H9 (cell line): ENCODE measurements around the gene PRAMEF17. TPM values are rescaled to one million over a fixed set of nuclear protein-coding genes. Genes with fewer than 3 reads are reported as not detected.
"Not testable (repeated sequence)": the region's sequence is repeated elsewhere in the genome, so short reads cannot be mapped to it uniquely, and the experiment has no call there.

Experiments used
- DNase-seq: peaks from one replicate; pipeline ENCODE4 v3.0.0-alpha.2; 2017
- H2AFZ ChIP-seq: one replicate; pipeline ENCODE4 v1.6.1; 2013; ENCODE audit warnings: mild to moderate bottlenecking, low read length, control low read depth, moderate library complexity
- H2AK5ac ChIP-seq: 2 replicates; pipeline ENCODE4 v1.6.1; 2013; ENCODE audit warnings: low read length, control low read depth, mixed read lengths; ENCODE audit not compliant: insufficient read length
- H2BK120ac ChIP-seq: one replicate; pipeline ENCODE4 v1.6.1; 2013; ENCODE audit warnings: low read depth, mild to moderate bottlenecking, low read length, control low read depth, inconsistent platforms; ENCODE audit not compliant: poor library complexity, severe bottlenecking
- H2BK12ac ChIP-seq: 2 replicates; pipeline ENCODE4 v1.6.1; 2013; ENCODE audit warnings: low read length, control low read depth, mixed read lengths, low read depth; ENCODE audit not compliant: insufficient read length
- H2BK15ac ChIP-seq: 2 replicates; pipeline ENCODE4 v1.6.1; 2013; ENCODE audit warnings: low read depth, low read length, control low read depth
- H2BK20ac ChIP-seq: one replicate; pipeline ENCODE4 v1.6.1; 2013; ENCODE audit warnings: low read depth, mild to moderate bottlenecking, low read length, control low read depth, inconsistent platforms; ENCODE audit not compliant: poor library complexity, severe bottlenecking
- H2BK5ac ChIP-seq: 2 replicates; pipeline ENCODE4 v1.6.1; 2013; ENCODE audit warnings: low read length, control low read depth, mixed read lengths; ENCODE audit not compliant: insufficient read length
- H3K14ac ChIP-seq: 2 replicates; pipeline ENCODE4 v1.6.1; 2013; ENCODE audit warnings: low read length, control low read depth; ENCODE audit not compliant: insufficient read depth
- H3K18ac ChIP-seq: 2 replicates; pipeline ENCODE4 v1.6.1; 2013; ENCODE audit warnings: low read depth, mild to moderate bottlenecking, mixed read lengths, low read length, control low read depth; ENCODE audit not compliant: insufficient read length
- H3K23ac ChIP-seq: 2 replicates; pipeline ENCODE4 v1.6.1; 2013; ENCODE audit warnings: low read length, control low read depth, mixed read lengths, low read depth; ENCODE audit not compliant: insufficient read length
- H3K23me2 ChIP-seq: 2 replicates; pipeline ENCODE4 v1.6.1; 2013; ENCODE audit warnings: low read depth, mild to moderate bottlenecking, mixed read lengths, low read length, control low read depth; ENCODE audit not compliant: insufficient read length, poor library complexity, severe bottlenecking
- H3K27ac ChIP-seq: 2 replicates; pipeline ENCODE4 v1.5.1; 2013; ENCODE audit warnings: low read length, control low read depth, mixed read lengths, low read depth; ENCODE audit not compliant: insufficient read length
- H3K27me3 ChIP-seq: 2 replicates; pipeline ENCODE4 v1.6.1; 2013; ENCODE audit warnings: low read length, control low read depth, inconsistent platforms; ENCODE audit not compliant: insufficient read depth
- H3K4ac ChIP-seq: 2 replicates; pipeline ENCODE4 v1.6.1; 2013; ENCODE audit warnings: low read depth, mild to moderate bottlenecking, control low read depth, inconsistent platforms, low read length, moderate library complexity
- H3K4me1 ChIP-seq: 2 replicates; pipeline ENCODE4 v1.6.1; 2013; ENCODE audit warnings: low read length, control low read depth, inconsistent platforms; ENCODE audit not compliant: insufficient read depth
- H3K4me2 ChIP-seq: 2 replicates; pipeline ENCODE4 v1.6.1; 2013; ENCODE audit warnings: low read length, control low read depth, mixed read lengths; ENCODE audit not compliant: insufficient read length, insufficient read depth
- H3K56ac ChIP-seq: 2 replicates; pipeline ENCODE4 v1.6.1; 2013; ENCODE audit warnings: low read depth, mild to moderate bottlenecking, mixed read lengths, low read length, control low read depth; ENCODE audit not compliant: insufficient read length
- H3K79me1 ChIP-seq: 2 replicates; pipeline ENCODE4 v1.6.1; 2013; ENCODE audit warnings: low read depth, mild to moderate bottlenecking, moderate library complexity, low read length, control low read depth, inconsistent platforms; ENCODE audit not compliant: insufficient read depth, poor library complexity, severe bottlenecking
- H3K79me2 ChIP-seq: 2 replicates; pipeline ENCODE4 v1.6.1; 2013; ENCODE audit warnings: low read length, control low read depth, inconsistent platforms; ENCODE audit not compliant: insufficient read depth
- H3K9ac ChIP-seq: 2 replicates; pipeline ENCODE4 v1.6.1; 2013; ENCODE audit warnings: low read length, control low read depth, mixed read lengths; ENCODE audit not compliant: insufficient read length; ENCODE audit errors: extremely low read depth
- H3K9me3 ChIP-seq: one replicate; pipeline ENCODE4 v1.6.1; 2013; ENCODE audit warnings: low read depth, low read length, inconsistent platforms; ENCODE audit not compliant: control insufficient read depth
- H3T11ph ChIP-seq: one replicate; pipeline ENCODE4 v1.6.1; 2013; ENCODE audit warnings: mild to moderate bottlenecking, low read length, control low read depth, inconsistent platforms
- H4K20me1 ChIP-seq: one replicate; pipeline ENCODE4 v1.6.1; 2013; ENCODE audit not compliant: control insufficient read depth, insufficient read length, insufficient read depth
- H4K5ac ChIP-seq: 2 replicates; pipeline ENCODE4 v1.6.1; 2013; ENCODE audit warnings: low read depth, mild to moderate bottlenecking, mixed read lengths, low read length, control low read depth; ENCODE audit not compliant: insufficient read length
- H4K8ac ChIP-seq: replicated peaks from 2 replicates; pipeline ENCODE4 v1.6.1; 2013; ENCODE audit warnings: low read length, control low read depth, mixed read lengths, low read depth; ENCODE audit not compliant: insufficient read length
- H4K91ac ChIP-seq: 2 replicates; pipeline ENCODE4 v1.6.1; 2013; ENCODE audit warnings: low read depth, mild to moderate bottlenecking, moderate library complexity, mixed read lengths, low read length, control low read depth; ENCODE audit not compliant: insufficient read length
- H3K27ac Mint-ChIP-seq, 3 experiments: 2 replicates in 2 of 3; 3 replicates in 1 of 3; pipeline ENCODE4 v1.8.0; 2020 to 2021; ENCODE audit warnings: mixed read lengths in 3 of 3, mild to moderate bottlenecking in 1 of 3, moderate library complexity in 1 of 3
- H3K27me3 Mint-ChIP-seq: 2 replicates; pipeline ENCODE4 v1.8.0; 2021; ENCODE audit warnings: low read depth, mild to moderate bottlenecking, moderate library complexity, mixed read lengths
- H3K36me3 Mint-ChIP-seq, 3 experiments: 2 replicates in 2 of 3; 3 replicates in 1 of 3; pipeline ENCODE4 v1.8.0; 2020 to 2021; ENCODE audit warnings: low read depth in 3 of 3, mixed read lengths in 3 of 3; ENCODE audit not compliant: insufficient read depth in 1 of 3
- H3K4me1 Mint-ChIP-seq, 2 experiments: 2 replicates each; pipeline ENCODE4 v1.8.0; 2020; ENCODE audit warnings: mixed read lengths in 2 of 2
- H3K4me3 Mint-ChIP-seq, 2 experiments: 2 replicates in 1 of 2; 3 replicates in 1 of 2; pipeline ENCODE4 v1.8.0; 2020 to 2021; ENCODE audit warnings: mild to moderate bottlenecking in 2 of 2, mixed read lengths in 2 of 2, moderate library complexity in 1 of 2
- H3K9me3 Mint-ChIP-seq, 2 experiments: 2 replicates in 1 of 2; 3 replicates in 1 of 2; pipeline ENCODE4 v1.8.0; 2020; ENCODE audit warnings: mild to moderate bottlenecking in 2 of 2, mixed read lengths in 2 of 2, moderate library complexity in 1 of 2
- WGBS: extraction: QIAGEN DNeasy Blood & Tissue Kit; methylation state at CpG from one replicate; pipeline ENCODE4 v1.1.7; 2013; ENCODE audit warnings: missing lambda C conversion rate, low lambda C conversion rate, mixed read lengths; ENCODE audit not compliant: insufficient read length; ENCODE audit errors: extremely low coverage; 5-methylcytosine and 5-hydroxymethylcytosine counted together
- total RNA-seq: library from RNA; stranded (reverse); gene quantifications from 2 replicates; pipeline ENCODE4 v1.2.1, GENCODE V29; 2021
- TF ChIP-seq, protein P1 (sequence below): fragments of 200-600 bp; sonication (generic); conservative IDR thresholded peaks from 3 replicates; pipeline ENCODE4 v1.8.0; 2021; ENCODE audit warnings: antibody characterized with exemption, mild to moderate bottlenecking

PRAMEF17 gene
- total RNA-seq, 1 experiment from 2014 or later: not detected

DNA sequence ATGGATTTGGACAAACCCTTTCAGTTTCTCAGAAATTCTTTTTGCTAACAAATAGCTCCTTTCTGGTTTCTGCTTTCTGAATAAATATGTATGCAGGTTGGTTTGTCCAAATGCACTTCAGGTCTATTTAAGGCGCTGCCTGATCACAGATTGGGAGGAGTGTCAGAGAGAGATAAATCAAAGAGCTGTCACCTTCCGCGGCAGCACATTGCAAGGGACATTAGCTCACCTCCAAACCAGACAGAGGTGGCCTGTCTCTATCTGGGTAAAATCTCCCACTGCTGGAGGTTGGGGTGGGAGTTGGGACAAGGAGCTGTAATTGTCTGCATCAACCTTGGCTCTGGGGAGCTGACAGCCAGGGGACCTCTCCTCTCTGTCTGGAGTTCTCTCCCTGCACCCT, 46.0 kb downstream of the PRAMEF17 start:
- no peak overlapping the region for H4K5ac ChIP-seq
- H3K9ac ChIP-seq: no peak overlapping the region
- DNase-seq: no peak
- H2AK5ac ChIP-seq: no peak overlapping the region
- no peak overlapping the region for H3K27ac Mint-ChIP-seq
- H3K4me2 ChIP-seq: no peak overlapping the region
- no peak overlapping the region for H4K91ac ChIP-seq
- no peaks in the 10 kb centered on the region for H3K4me1 Mint-ChIP-seq
- H3K4me3 Mint-ChIP-seq: no peak overlapping the region
- peaks cover 5% of the 10 kb centered on the region for H3K27me3 Mint-ChIP-seq
- no peak overlapping the region for H3K23ac ChIP-seq
- H3K27ac ChIP-seq: no peak overlapping the region
- H3K27me3 ChIP-seq: no peaks in the 10 kb centered on the region
- H3K23me2 ChIP-seq: no peaks in the 10 kb centered on the region
- no CpG with 5 or more reads among the region's 3 CpGs for WGBS
- H3K79me1 ChIP-seq: no peaks in the 10 kb centered on the region
- no peak overlapping the region for H2BK20ac ChIP-seq
- no peak overlapping the region for H2BK12ac ChIP-seq
- no peaks in the 10 kb centered on the region for H3K4me1 ChIP-seq
- H3T11ph ChIP-seq: no peak overlapping the region
- H3K4ac ChIP-seq: no peak overlapping the region
- H3K14ac ChIP-seq: no peak overlapping the region
- no peak overlapping the region for H2BK15ac ChIP-seq
- H2AFZ ChIP-seq: no peak overlapping the region
- H3K9me3 Mint-ChIP-seq: peaks cover 58 to 84% of the 10 kb centered on the region in 2 experiments
- H3K56ac ChIP-seq: no peak overlapping the region
- no peak overlapping the region for H2BK120ac ChIP-seq
- H2BK5ac ChIP-seq: no peak overlapping the region
- no peaks in the 10 kb centered on the region for H4K20me1 ChIP-seq
- TF ChIP-seq, protein P1, sequence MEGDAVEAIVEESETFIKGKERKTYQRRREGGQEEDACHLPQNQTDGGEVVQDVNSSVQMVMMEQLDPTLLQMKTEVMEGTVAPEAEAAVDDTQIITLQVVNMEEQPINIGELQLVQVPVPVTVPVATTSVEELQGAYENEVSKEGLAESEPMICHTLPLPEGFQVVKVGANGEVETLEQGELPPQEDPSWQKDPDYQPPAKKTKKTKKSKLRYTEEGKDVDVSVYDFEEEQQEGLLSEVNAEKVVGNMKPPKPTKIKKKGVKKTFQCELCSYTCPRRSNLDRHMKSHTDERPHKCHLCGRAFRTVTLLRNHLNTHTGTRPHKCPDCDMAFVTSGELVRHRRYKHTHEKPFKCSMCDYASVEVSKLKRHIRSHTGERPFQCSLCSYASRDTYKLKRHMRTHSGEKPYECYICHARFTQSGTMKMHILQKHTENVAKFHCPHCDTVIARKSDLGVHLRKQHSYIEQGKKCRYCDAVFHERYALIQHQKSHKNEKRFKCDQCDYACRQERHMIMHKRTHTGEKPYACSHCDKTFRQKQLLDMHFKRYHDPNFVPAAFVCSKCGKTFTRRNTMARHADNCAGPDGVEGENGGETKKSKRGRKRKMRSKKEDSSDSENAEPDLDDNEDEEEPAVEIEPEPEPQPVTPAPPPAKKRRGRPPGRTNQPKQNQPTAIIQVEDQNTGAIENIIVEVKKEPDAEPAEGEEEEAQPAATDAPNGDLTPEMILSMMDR: no peak
- no peak overlapping the region for H4K8ac ChIP-seq
- H3K36me3 Mint-ChIP-seq: peaks cover 2 to 33% (median 7%) of the 10 kb centered on the region in 3 experiments; a peak in 5 of 7 replicates
- H3K18ac ChIP-seq: no peak overlapping the region
- no peaks in the 10 kb centered on the region for H3K79me2 ChIP-seq
- peaks cover 53% of the 10 kb centered on the region for H3K9me3 ChIP-seq

DNA sequence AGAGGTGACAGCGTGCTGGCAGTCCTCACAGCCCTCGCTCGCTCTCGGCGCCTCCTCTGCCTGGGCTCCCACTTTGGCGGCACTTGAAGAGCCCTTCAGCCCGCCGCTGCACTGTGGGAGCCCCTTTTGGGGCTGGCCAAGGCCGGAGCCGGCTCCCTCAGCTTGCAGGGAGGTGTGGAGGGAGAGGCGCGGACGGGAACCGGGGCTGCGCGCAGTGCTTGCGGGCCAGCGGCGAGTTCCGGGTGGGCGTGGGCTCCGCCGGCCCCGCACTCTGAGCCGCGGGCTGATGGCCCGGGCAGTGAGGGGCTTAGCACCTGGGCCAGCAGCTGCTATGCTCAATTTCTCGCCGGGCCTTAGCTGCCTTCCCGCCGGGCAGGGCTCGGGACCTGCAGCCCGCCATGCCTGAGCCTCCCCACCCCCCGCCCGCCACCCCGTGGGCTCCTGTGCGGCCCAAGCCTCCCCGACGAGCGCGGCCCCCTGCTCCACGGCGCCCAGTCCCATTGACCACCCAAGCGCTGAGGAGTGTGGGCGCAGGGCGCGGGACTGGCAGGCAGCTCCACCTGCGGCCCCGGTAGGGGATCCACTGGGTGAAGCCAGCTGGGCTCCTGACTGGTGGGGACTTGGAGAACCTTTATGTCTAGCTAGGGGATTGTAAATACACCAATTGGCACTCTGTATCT, 49.8 kb downstream of the PRAMEF17 start:
- H3K27me3 ChIP-seq, H3K4me1 Mint-ChIP-seq, H2AK5ac ChIP-seq, H4K5ac ChIP-seq, H3K14ac ChIP-seq, H4K20me1 ChIP-seq, H2BK15ac ChIP-seq, H2BK20ac ChIP-seq, H4K91ac ChIP-seq, DNase-seq, H3K4me2 ChIP-seq, H2BK5ac ChIP-seq, H3K56ac ChIP-seq, H2BK12ac ChIP-seq, H3K9ac ChIP-seq, H3K79me1 ChIP-seq, H3K27me3 Mint-ChIP-seq, H3K27ac ChIP-seq, H3K79me2 ChIP-seq, H3T11ph ChIP-seq, H3K23me2 ChIP-seq, H3K18ac ChIP-seq, H3K4ac ChIP-seq, H2BK120ac ChIP-seq, H3K23ac ChIP-seq, H2AFZ ChIP-seq, H3K4me1 ChIP-seq, H3K4me3 Mint-ChIP-seq, H4K8ac ChIP-seq, H3K27ac Mint-ChIP-seq: not testable (repeated sequence)
- H3K9me3 ChIP-seq: peaks cover 45% of the 10 kb centered on the region
- peaks cover 0 to 24% (median 7%) of the 10 kb centered on the region in 3 experiments; a peak in 3 of 7 replicates for H3K36me3 Mint-ChIP-seq
- WGBS: no CpG with 5 or more reads among the region's 49 CpGs
- peaks cover 33 to 80% of the 10 kb centered on the region in 2 experiments for H3K9me3 Mint-ChIP-seq
